HG03432 (cell line): ENCODE data around the gene CASKIN1.

Experiments
- ATAC-seq: cut with Tn5 transposase; IDR thresholded peaks from one replicate; pipeline ENCODE4 v1.9.1; 2021; ENCODE audit warnings: mild to moderate bottlenecking, moderate library complexity; ENCODE audit not compliant: unreplicated experiment

CASKIN1 gene

DNA sequence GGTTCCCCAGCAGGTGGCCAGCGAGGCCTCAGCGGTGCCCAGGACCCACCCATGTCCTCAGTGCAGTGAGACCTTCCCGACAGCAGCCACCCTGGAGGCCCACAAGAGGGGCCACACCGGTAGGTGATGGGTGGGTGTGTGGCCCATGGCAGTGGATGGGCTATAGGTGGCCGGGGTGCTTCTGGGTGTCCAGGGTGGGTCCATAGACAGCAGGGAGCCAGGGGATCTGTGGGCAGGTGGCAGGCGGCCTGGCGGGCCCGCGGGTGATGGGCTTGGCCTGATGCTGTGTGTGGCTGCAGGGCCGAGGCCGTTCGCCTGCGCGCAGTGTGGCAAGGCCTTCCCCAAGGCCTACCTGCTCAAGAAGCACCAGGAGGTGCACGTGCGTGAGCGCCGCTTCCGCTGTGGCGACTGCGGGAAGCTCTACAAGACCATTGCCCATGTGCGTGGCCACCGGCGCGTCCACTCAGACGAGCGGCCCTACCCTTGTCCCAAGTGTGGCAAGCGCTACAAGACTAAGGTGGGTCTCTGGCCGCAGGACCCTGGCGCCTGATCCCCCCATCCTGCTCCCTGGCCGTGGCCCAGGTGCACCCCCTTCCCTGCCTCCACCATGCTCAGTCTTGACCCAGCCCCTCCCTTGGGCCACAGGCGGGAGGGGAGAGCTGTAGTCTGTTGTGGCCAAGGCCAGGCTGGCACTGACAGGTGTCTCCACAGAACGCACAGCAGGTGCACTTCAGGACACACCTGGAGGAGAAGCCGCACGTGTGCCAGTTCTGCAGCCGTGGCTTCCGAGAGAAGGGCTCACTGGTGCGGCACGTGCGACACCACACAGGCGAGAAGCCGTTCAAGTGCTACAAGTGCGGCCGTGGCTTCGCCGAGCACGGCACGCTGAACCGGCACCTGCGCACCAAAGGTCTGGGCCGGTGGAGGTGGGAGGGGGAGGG, 37.7 kb upstream of the CASKIN1 start:
- no peak for ATAC-seq

GRCh38 chr16:2233046-2233775, 36.8 kb upstream of the CASKIN1 start:
- ATAC-seq: no peak

- ATAC-seq: no peak
Observed at GRCh38 chr16:2232094-2232990, 35.9 kb upstream of the CASKIN1 start.

GRCh38 chr16:2231016-2231931, 34.9 kb upstream of the CASKIN1 start:
- ATAC-seq: no peak

DNA sequence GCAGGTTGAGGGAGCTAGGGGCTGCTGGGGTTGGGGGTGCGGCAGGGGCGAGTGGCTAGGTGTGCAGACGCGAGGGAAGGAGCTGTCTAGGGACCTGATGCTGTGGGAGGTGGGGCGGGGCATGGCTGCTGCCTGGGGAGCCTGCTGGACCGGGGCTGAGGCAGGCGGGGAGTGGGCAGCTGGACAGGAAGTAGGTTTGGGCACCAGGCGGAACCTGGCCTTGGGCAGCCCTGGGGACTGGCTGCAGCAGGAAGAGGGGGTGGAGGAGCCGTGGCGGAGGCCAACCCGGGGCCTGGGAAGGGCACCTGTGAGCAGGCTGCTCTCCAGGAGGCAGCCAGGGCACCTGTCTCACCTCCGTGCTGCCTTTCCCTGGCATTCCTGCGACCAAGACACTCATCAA, 34.0 kb upstream of the CASKIN1 start:
- ATAC-seq: no peak

- no peak for ATAC-seq
Observed at GRCh38 chr16:2229632-2230250, 33.3 kb upstream of the CASKIN1 start.

GRCh38 chr16:2229091-2229490, 32.7 kb upstream of the CASKIN1 start:
- no peak for ATAC-seq

- ATAC-seq: no peak
Observed at GRCh38 chr16:2228161-2228824, 31.9 kb upstream of the CASKIN1 start.

GRCh38 chr16:2226918-2227317, 30.5 kb upstream of the CASKIN1 start:
- ATAC-seq: no peak

DNA sequence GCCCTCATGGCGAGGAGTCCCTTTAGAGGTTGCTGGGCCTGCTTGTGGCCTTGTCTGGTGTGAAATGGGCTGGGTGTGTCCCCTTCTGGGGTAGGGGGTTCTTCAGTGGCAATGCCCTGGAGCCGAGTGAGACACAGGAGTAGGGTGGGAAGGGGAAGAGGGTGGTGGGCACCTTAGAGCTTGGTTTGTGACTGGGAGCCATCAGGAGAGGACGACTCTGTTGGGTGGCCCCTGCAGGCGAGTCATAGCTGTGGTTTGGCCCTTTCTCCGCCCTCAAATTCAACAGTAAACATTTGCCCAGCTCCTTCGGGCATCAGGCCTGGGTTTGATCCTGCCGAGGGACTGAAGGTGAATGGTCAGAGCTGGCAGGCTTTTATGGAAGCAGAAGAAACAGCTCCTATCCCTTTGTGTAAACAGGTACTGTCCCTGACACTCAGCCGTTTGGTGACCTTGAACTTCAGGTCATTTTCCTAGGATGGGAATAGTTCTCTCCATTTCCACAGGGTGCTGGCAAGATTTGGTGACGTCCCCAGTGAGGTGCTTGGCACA, 29.9 kb upstream of the CASKIN1 start:
- no peak for ATAC-seq

DNA sequence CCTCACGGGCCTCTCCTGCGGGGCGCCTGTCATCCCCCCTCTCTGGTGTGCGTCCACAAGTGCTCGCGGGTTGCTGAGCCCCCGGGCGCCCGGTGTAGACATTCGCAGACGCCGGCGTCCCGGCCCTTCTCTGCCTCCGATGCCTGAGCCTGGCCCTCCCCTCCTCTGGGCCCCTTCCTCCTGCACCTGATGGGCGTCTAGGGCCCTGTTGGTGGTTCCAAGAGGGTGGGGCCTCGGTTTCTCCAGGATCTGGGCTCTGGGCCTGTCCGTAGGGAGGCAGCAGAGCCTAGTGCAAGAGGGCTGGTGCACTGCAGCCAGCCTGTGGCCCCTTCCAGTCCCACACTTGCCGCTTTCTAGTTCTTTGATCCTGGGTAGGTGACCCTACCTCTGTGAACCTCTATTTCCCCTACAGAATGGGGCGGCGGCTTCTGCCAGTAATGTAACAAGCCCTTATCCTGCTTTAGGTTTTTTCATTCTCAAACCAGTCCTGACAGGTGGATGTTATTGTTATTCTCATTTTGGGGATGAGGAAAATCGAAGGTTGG, 27.6 kb upstream of the CASKIN1 start:
- ATAC-seq: peak; percentile 23

- ATAC-seq: peak; percentile 94
Observed at GRCh38 chr16:2223221-2223941, 27.0 kb upstream of the CASKIN1 start, which contains the start of gene E4F1. Gene E4F1, plus strand, starts transcription at chr16:2223591. Its CDS starts 23 bp downstream, at chr16:2223614.

- ATAC-seq: no peak
Observed at GRCh38 chr16:2216330-2216729, 19.9 kb upstream of the CASKIN1 start.

DNA sequence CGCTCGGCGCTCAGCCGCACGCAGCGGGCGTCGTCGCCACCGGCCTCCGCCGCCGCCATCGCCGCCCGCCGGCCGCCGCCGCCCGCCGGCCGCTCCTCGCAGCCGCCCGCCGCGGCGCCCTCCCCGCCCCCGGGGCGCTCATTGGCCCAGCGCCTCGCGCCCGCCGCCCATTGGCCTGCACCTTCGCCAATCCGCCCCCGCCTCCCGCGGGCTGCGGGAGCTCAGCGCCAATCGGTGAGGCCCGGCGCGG, 18.2 kb upstream of the CASKIN1 start, which contains the start of gene PGP:
Gene PGP (minus strand): TSS at position 122 of the 250 bp plus-strand sequence. CDS start 63 bp downstream, at position 59.
- peak; percentile 77 for ATAC-seq

- peak; percentile 8 for ATAC-seq
Observed at GRCh38 chr16:2213817-2214718, 17.7 kb upstream of the CASKIN1 start.

- no peak for ATAC-seq
Observed at GRCh38 chr16:2212362-2213324, 16.2 kb upstream of the CASKIN1 start.
